Transverse colon (tissue), 4 donors: ENCODE results near the gene BET1.

Experiments used
- CTCF ChIP-seq, 5 experiments: fragments of 200-600 bp in 3 of 5; fragments of 450-650 bp in 2 of 5; sonication (generic) in 3 of 5; IDR thresholded peaks; 1 replicate in 2 of 5; 2 replicates in 3 of 5; pipeline ENCODE4 v1.5.1; 2016 to 2017; ENCODE audit warnings: antibody characterized with exemption in 5 of 5, inconsistent platforms in 3 of 5, mild to moderate bottlenecking in 2 of 5, moderate library complexity in 1 of 5
- EP300 ChIP-seq: sonication (generic); formaldehyde crosslinking; IDR thresholded peaks from one replicate; pipeline ENCODE4 v1.6.1; 2017; ENCODE audit warnings: antibody characterized with exemption, low read depth
- POLR2A ChIP-seq: fragments of 450-650 bp; IDR thresholded peaks from one replicate; pipeline ENCODE4 v1.6.1; 2016; ENCODE audit warnings: antibody characterized with exemption, mild to moderate bottlenecking, moderate library complexity
- POLR2AphosphoS5 ChIP-seq, 3 donors: sonication (generic); formaldehyde crosslinking; IDR thresholded peaks; one replicate each; pipeline ENCODE4 v1.6.1; 2016; ENCODE audit warnings: antibody characterized with exemption in 3 of 3

GRCh38 chr7:93943816-93944540, 60.2 kb downstream of the BET1 start:
- no peak for TF ChIP-seq CTCF (IDR thresholded peaks at IDR 0.05)
- no peak for TF ChIP-seq POLR2A
- no peak for TF ChIP-seq EP300
- TF ChIP-seq POLR2AphosphoS5 (IDR thresholded peaks at IDR 0.05): no peak
